ENCODE data around the gene KRT27. TPM values are rescaled to one million over a fixed set of nuclear protein-coding genes. Genes with fewer than 3 reads are reported as not detected.
"Not testable (repeated sequence)": the region's sequence is repeated elsewhere in the genome, so short reads cannot be mapped to it uniquely, and the experiment has no call there.

KRT27 gene
- total RNA-seq, 1 experiment from 2014 or later, result not detected

DNA sequence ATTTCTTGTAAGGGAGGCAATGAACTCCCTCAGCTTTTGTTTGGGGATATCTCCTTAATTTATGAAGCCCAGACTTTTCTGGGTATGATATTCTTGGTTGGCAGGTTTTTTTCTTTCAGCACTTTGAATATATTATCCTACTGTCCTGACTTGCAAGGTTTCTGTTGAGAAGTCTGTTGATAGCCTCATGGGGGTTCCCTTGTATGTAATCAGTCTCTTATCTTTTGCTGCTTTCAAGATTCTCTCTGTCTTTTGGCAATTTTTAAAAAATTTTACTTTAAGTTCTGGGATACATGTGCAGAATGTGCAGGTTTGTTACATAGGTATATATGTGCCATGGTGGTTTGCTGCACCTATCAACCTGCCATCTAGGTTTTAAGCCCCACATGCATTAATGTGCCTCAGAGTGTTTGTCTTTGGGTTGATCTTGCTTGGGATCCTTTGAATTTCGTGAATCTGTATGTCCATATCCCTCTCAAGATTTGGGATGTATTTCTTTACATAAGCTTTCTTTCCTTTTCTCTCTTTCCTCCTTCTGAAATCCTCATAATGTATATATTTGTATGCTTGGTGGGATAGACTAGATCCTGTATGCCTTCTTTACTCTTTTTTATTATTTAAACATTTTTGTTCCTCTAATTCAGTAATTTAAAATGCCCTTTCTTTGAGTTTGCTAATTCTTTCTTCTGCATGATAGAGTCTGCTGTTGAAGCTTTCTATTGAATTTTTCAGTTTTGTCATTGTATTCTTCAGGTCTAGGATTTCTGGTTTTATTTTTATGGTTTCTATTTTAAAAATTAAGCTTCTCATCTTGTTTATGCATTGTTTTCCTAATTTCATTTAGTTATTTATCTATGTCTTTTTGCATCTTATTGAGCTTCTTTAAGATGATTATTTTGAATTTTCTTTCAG lies 22.0 kb downstream of the KRT27 start:
- H3K27me3 ChIP-seq (ENCODE audit: control insufficient read depth, insufficient read depth, low read length), result no peaks in the 10 kb centered on the region
- no peak for DNase-seq
- H3K4me3 ChIP-seq (ENCODE audit: insufficient read depth, low read depth, low read length), result no peak overlapping the region
- H3K36me3 ChIP-seq (replicated peaks; ENCODE audit: control insufficient read depth, insufficient read depth, low read length), result no peaks in the 10 kb centered on the region

DNA sequence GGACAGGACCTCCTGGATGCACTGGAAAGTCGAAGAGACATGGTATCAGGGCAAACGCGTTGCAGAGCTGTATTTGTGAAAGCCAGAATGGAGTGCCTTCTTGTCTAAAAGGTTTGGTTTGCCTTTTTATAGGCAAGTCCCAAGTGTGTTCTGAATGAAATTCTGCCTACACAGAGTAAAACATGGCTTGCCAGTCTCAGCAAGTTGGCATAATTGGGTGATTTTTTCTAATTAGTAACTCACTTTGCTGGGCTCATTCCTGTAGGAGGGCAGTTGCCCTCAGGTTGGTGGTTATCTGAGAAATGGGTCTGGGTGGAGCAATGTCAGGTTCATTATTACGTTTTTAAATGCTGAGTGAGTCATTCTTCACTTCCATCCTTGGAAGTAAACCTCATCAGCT lies 27.1 kb downstream of the KRT27 start, which contains the start of gene KRT25:
Gene KRT25 (minus strand): TSS at position 101 of the 400 bp plus-strand sequence. CDS start 60 bp downstream, at position 41.
- DNase-seq, result no peak
- no peak within 1 kb of the TSS for H3K4me3 ChIP-seq (ENCODE audit: insufficient read depth, low read depth, low read length)
- H3K27me3 ChIP-seq (ENCODE audit: control insufficient read depth, insufficient read depth, low read length), result no peaks in the 10 kb centered on the region
- no peaks in the 10 kb centered on the region for H3K36me3 ChIP-seq (replicated peaks; ENCODE audit: control insufficient read depth, insufficient read depth, low read length)

DNA sequence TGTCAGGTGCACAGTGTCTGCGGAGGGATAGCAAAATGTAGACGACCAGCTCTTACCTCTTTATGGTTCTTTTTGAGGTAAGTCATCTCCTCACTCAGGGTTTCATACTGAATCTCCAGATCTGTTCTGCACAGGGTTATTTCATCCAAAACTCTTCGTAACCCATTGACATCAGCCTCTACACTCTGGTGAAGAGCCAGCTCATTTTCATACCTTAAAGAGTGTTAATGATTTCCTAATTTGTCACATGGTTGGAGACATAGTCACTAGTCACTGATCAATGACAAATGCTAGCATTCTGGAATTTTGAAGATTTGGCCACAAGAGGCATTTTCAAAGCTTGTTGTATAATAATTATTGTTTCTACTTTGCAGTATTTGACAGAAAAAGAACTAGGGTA lies 28.5 kb downstream of the KRT27 start:
- Histone ChIP-seq H3K27me3 (ENCODE audit: control insufficient read depth, insufficient read depth, low read length) (no peaks in the 10 kb centered on the region), H3K4me3 (ENCODE audit: insufficient read depth, low read depth, low read length) (no peak overlapping the region), H3K36me3 (replicated peaks; ENCODE audit: control insufficient read depth, insufficient read depth, low read length) (no peaks in the 10 kb centered on the region)
- DNase-seq, result no peak

- H3K27me3 ChIP-seq (ENCODE audit: control insufficient read depth, insufficient read depth, low read length), result no peaks in the 10 kb centered on the region
- H3K4me3 ChIP-seq (ENCODE audit: insufficient read depth, low read depth, low read length), result no peak overlapping the region
These were observed 31.3 kb downstream of the KRT27 start for GRCh38 chr17:40751065-40751464.

GRCh38 chr17:40750391-40750790 lies 32.0 kb downstream of the KRT27 start:
- no peak for DNase-seq
- H3K36me3 ChIP-seq (replicated peaks; ENCODE audit: control insufficient read depth, insufficient read depth, low read length), result no peaks in the 10 kb centered on the region
- H3K27me3 ChIP-seq (ENCODE audit: control insufficient read depth, insufficient read depth, low read length), result no peaks in the 10 kb centered on the region
- H3K4me3 ChIP-seq (ENCODE audit: insufficient read depth, low read depth, low read length), result no peak overlapping the region

More at GRCh38 chr17:40751065-40751464, 31.3 kb downstream of the KRT27 start:
- H3K36me3 ChIP-seq (replicated peaks; ENCODE audit: control insufficient read depth, insufficient read depth, low read length), result no peaks in the 10 kb centered on the region
- no peak for DNase-seq

DNA sequence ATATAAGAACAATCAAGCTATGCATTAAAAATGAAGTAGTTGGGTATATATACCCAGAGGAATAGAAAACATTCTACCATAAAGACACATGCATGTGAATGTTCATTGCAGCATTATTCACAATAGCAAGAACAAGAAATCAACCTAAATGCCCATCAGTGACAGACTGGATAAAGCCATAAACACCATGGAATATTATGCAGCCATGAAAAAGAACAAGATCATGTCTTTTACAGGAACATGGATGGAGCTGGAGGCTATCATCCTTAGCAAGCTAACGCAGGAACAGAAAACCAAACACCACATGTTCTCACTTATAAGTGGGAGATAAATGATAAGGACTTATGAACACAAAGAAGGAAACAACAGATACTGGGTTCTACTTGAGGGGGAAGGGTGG lies 33.7 kb downstream of the KRT27 start:
- H3K4me3 ChIP-seq (ENCODE audit: insufficient read depth, low read depth, low read length); H3K36me3 ChIP-seq (replicated peaks; ENCODE audit: control insufficient read depth, insufficient read depth, low read length): not testable (repeated sequence)

GRCh38 chr17:40738553-40738952 lies 43.8 kb downstream of the KRT27 start:
- no peak for DNase-seq
- Histone ChIP-seq H3K27me3 (ENCODE audit: control insufficient read depth, insufficient read depth, low read length) (no peaks in the 10 kb centered on the region), H3K36me3 (replicated peaks; ENCODE audit: control insufficient read depth, insufficient read depth, low read length) (no peaks in the 10 kb centered on the region), H3K4me3 (ENCODE audit: insufficient read depth, low read depth, low read length) (no peak overlapping the region)

More for the DNA sequence above, 33.7 kb downstream of the KRT27 start:
- not testable (repeated sequence) for DNase-seq; H3K27me3 ChIP-seq (ENCODE audit: control insufficient read depth, insufficient read depth, low read length)

DNA sequence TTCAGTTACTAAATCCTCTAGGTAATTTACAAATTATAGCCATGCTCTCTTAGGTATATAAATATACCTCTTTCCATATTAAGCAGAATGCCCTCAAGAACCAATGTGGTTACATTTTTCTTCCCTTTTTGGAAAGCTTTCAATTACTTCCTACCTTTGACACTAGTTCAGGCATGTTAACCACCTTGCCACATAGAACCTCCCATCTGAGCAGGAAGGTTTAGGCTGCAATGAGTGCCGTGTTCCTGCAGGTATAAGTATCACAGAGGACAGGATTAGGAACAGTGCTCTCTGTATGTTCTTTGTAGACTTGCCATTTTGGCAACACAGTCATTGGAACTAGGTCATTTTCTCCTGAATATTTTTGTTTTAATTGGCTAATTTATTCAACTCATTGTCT lies 47.3 kb downstream of the KRT27 start:
- H3K36me3 ChIP-seq (replicated peaks; ENCODE audit: control insufficient read depth, insufficient read depth, low read length), result no peaks in the 10 kb centered on the region
- H3K4me3 ChIP-seq (ENCODE audit: insufficient read depth, low read depth, low read length), result no peak overlapping the region
- DNase-seq, result no peak
- H3K27me3 ChIP-seq (ENCODE audit: control insufficient read depth, insufficient read depth, low read length), result no peaks in the 10 kb centered on the region

DNA sequence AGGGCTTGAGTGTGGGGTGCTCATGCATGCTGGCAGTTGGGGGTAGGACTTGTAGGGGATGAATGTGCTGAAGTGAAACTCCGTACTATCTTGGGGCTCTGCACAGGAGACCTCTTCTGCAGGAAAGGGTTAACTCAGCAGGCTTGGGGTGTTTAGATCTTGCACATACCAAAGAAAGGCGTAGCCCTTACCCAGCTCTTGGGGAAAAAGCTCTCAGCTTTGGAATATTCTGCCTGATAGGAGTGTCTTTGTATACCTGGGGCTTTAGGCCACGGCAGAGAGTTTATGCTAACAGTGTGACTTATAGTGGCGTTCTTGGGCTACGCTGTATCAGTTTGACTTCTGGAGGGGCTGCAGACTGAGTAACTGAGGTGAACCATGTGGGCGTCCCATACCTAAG lies 48.3 kb downstream of the KRT27 start:
- Histone ChIP-seq H3K27me3 (ENCODE audit: control insufficient read depth, insufficient read depth, low read length) (no peaks in the 10 kb centered on the region), H3K36me3 (replicated peaks; ENCODE audit: control insufficient read depth, insufficient read depth, low read length) (no peaks in the 10 kb centered on the region), H3K4me3 (ENCODE audit: insufficient read depth, low read depth, low read length) (no peak overlapping the region)
- no peak for DNase-seq

GRCh38 chr17:40730970-40731369 lies 51.4 kb downstream of the KRT27 start:
- H3K4me3 ChIP-seq (ENCODE audit: insufficient read depth, low read depth, low read length), result no peak overlapping the region
- H3K36me3 ChIP-seq (replicated peaks; ENCODE audit: control insufficient read depth, insufficient read depth, low read length), result no peaks in the 10 kb centered on the region
- H3K27me3 ChIP-seq (ENCODE audit: control insufficient read depth, insufficient read depth, low read length), result no peaks in the 10 kb centered on the region
- DNase-seq, result no peak

DNA sequence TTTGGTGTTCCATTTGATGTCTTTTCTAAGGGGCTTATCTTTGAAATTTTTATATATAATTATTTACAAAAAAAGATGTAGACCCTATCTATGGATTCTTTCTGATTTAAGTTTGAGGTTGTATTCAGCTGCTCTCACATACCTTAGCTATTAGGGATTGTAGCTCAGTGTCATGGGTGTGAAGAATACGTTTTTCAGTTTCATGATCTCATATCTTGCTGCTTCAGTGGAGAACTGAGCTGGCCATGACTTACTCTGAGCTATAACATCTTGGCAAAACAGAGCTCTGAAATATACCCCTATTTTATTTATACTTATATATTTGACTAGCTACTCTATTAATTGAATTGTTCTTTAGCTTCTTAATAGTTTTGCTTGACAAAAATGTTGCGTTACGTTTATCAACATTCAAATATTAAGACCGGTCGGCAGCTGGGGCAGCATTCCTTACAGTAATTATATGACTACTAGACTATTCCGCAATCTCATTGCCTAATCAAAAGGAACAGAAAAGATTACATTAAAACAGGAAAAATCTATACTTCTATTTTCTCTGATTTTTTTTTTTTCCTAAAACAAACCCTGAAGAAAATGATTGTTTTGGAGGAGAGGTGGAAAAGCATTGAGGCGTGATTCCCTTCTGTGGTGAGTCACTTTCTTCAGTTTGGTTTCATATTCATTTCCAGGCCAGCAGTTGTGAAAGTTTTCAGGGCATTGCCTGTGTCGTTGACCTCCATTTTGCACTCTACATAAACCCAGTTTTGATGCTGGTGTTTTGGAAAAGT lies 54.7 kb downstream of the KRT27 start:
- no peak overlapping the region for H3K4me3 ChIP-seq (ENCODE audit: insufficient read depth, low read depth, low read length)
- no peak for DNase-seq
- H3K27me3 ChIP-seq (ENCODE audit: control insufficient read depth, insufficient read depth, low read length), result no peaks in the 10 kb centered on the region
- no peaks in the 10 kb centered on the region for H3K36me3 ChIP-seq (replicated peaks; ENCODE audit: control insufficient read depth, insufficient read depth, low read length)

GRCh38 chr17:40726919-40727318 lies 55.4 kb downstream of the KRT27 start:
- DNase-seq, result peak; percentile 39
- no peaks in the 10 kb centered on the region for H3K36me3 ChIP-seq (replicated peaks; ENCODE audit: control insufficient read depth, insufficient read depth, low read length)
- no peaks in the 10 kb centered on the region for H3K27me3 ChIP-seq (ENCODE audit: control insufficient read depth, insufficient read depth, low read length)
- no peak overlapping the region for H3K4me3 ChIP-seq (ENCODE audit: insufficient read depth, low read depth, low read length)

All from H7 (cell line).